ENCODE results near the gene R3HDML. TPM values are rescaled to one million over a fixed set of nuclear protein-coding genes. Genes with fewer than 3 reads are reported as not detected.
"Not testable (repeated sequence)": the region's sequence is repeated elsewhere in the genome, so short reads cannot be mapped to it uniquely, and the experiment has no call there.

R3HDML gene
- total RNA-seq, 2 donors from 2014 or later: not detected

DNA sequence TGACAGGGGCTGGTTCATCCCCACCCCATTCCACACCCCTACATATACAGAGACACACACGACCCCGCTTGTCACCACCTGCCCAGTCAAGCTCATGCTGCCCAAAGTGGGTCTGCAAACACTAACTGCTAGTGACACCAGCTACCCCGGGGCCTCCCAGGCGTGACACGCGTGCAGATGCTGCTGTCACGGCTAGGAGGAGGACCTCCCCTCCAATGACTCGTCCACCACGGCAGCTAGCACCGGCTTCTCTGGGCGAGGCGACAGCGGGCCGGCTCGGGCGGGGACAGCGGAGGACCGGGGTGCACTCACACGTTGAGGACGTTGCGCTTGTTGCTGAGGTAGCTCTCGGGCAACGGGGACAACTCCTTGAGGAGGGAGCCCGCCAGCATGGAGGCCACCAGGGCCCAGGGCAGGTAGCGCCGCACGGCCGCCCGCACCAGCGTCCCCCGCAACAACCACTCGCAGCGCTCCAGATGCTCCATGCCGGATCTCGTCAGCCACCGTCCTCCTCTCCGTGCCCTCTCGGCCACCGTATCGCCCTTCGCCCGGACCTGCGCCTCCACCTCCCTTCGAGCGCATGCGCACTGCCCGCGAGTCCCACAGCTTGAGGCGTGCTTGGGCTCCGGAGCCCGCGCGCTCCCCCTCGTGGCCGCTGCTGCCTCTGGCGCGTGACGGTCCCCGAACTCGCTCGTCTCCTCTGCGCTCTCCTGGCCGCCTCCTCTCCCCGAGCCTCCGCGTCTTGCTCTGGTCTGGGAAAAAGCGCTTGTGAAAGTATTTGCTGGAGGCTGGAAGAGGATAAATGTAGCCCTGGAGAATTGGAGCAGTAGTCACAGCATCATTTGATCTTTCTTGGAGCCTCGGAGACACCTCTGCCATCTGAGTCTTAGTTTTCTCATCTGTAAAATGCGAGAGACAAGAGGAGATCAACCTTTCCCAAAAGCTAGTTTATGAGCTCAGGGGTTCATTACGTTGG is 25.9 kb upstream of the R3HDML start, which contains the start of gene FITM2:
FITM2 (minus strand) TSS at position 539 of the 976 bp plus-strand sequence; CDS start at position 485, 54 bp downstream.
- H3K27ac Mint-ChIP-seq: peak within 1 kb of the TSS; percentile 75 to 92
- H3K9me3 Mint-ChIP-seq: no peaks in the 10 kb centered on the region
- DNase-seq (ENCODE audit: low spot score) (peak; percentile 99), ATAC-seq (peak; percentile 96 to 98)
- no peaks in the 10 kb centered on the region for H3K27me3 Mint-ChIP-seq
- H3K4me1 Mint-ChIP-seq (ENCODE audit: low read depth in 2 of 2): peaks cover 18 to 22% of the 10 kb centered on the region in 2 donors
- peak within 1 kb of the TSS; percentile 93 for H3K4me3 Mint-ChIP-seq
- H3K36me3 Mint-ChIP-seq: no peaks in the 10 kb centered on the region

DNA sequence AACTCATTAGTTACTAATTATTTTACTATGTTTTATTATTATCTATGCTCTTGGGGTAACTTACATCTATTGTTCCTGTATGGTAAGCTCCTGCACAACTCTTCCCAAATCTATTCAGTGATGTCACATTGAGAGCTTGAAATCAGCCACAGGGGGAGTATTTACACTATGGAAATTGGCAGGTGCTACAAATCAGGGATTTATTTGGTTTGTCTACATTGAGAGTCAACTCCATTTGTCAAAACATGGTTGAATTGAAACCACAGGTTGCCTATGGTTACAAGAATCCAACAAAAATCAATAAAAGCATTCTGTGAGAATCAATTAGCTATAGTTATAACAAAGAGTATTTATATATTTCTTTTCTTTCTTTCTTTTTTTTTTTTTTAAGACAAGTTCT is 22.0 kb upstream of the R3HDML start:
- Mint-ChIP-seq H3K9me3 (no peaks in the 10 kb centered on the region), H3K27me3 (peaks cover 6 to 8% of the 10 kb centered on the region in 2 donors), H3K4me3 (no peak overlapping the region), H3K27ac (no peak overlapping the region), H3K36me3 (no peaks in the 10 kb centered on the region), H3K4me1 (ENCODE audit: low read depth in 2 of 2) (peaks cover 13% of the 10 kb centered on the region in 2 donors)
- DNase-seq (ENCODE audit: low spot score): no peak
- ATAC-seq: no peak

DNA sequence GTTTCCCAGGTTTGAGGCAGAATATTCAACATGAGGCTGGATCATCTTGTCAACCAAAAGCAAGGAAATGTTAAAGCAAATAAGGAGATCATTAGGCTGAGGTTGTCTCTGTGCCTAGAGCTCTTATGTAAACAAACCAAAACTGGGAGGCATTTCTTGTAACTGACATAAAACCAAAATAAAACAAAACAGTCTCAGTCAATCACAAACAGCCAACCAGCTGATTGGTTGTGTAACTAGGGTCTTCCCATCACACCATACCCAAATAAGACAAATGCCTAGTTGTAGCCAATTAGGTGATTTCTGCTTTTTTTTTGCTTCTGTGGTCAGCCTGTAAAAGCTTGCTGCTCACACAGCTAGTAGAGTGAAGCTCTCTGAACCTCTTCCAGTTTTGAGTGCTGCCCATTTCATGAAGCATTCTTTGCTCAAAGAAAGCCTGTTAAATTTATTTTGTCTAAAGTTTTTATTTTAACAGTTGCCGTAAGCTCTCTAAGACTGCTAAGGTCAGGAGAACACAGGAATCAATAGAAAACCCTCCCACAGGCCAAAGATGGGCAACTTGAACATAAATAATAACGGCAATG is 16.9 kb upstream of the R3HDML start:
- Mint-ChIP-seq H3K4me3 (no peak overlapping the region), H3K9me3 (no peaks in the 10 kb centered on the region), H3K27me3 (peaks cover 8 to 9% of the 10 kb centered on the region in 2 donors), H3K4me1 (ENCODE audit: low read depth in 2 of 2) (no peaks in the 10 kb centered on the region), H3K27ac (no peak overlapping the region), H3K36me3 (no peaks in the 10 kb centered on the region)
- DNase-seq (ENCODE audit: low spot score): no peak
- no peak for ATAC-seq

DNA sequence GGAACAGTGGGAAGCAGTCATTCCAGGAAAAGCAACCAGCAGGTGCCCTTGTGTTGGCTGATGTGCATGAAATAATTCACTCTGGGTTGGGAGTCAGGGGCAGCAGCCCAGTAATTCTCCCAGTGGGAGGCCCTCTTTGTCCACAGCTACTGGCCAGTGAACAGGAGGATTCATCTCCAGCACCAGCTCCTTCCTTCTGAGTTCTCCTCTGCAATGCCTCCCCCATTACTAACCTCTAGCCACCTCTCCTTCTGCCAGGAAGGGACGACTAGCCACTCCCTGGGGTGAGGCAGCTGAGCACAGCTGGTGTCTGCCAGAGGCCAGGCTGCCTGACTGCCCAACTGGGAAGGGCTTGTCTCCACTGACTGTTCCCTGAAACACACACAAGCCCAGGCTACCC is 12.5 kb upstream of the R3HDML start:
- ATAC-seq: peak in 1 of 2 donors; percentile 20

DNA sequence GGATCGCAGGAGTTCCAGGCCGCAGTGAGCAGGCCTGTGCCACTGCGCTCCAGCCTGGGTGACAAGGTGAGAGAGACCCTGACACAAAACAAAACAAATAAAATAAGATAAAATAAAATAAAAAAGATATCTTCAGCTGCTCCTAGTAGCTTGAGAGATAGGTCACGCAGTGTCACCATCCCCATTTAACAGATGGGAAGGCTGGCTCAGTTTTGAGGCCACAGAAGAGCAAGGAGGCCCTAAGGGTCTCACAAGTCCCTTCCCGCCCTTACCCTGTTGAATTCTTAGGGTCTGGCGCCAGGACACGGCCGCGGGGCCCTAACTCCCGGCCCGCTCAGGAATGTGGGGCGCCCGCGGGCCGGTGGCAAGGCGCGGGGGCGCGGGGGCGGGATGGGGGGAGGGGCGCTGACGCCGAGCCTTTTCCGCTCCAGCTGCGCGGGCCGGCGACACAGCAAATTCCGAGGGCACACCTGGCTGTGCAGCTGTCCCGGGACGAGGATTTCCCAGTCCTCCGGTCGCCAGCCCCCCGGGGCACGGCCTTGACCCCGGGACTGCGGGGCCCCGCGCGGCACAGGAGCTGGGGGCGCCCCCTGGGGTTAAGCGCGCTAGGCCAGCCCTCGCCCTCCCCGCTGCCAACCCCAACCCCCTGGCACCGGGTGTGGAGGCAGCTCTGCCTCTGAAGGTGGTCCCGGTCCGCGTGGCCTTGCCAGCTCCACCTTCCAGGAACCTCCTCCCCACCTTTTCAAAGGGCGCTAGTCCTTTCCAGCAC is 10.3 kb upstream of the R3HDML start:
- H3K9me3 Mint-ChIP-seq: no peaks in the 10 kb centered on the region
- no peaks in the 10 kb centered on the region for H3K4me1 Mint-ChIP-seq (ENCODE audit: low read depth in 2 of 2)
- ATAC-seq: peak; percentile 36 to 48
- H3K36me3 Mint-ChIP-seq: no peaks in the 10 kb centered on the region
- no peak overlapping the region for H3K27ac Mint-ChIP-seq
- H3K4me3 Mint-ChIP-seq: no peak overlapping the region
- H3K27me3 Mint-ChIP-seq: peaks cover 17 to 27% of the 10 kb centered on the region in 2 donors
- DNase-seq (ENCODE audit: low spot score): no peak

More for the DNA sequence above, 12.5 kb upstream of the R3HDML start:
- no peaks in the 10 kb centered on the region for H3K9me3 Mint-ChIP-seq
- DNase-seq (ENCODE audit: low spot score): no peak
- no peaks in the 10 kb centered on the region for H3K36me3 Mint-ChIP-seq
- H3K4me1 Mint-ChIP-seq (ENCODE audit: low read depth in 2 of 2): no peaks in the 10 kb centered on the region
- H3K27ac Mint-ChIP-seq: no peak overlapping the region
- peaks cover 13 to 21% of the 10 kb centered on the region in 2 donors for H3K27me3 Mint-ChIP-seq
- no peak overlapping the region for H3K4me3 Mint-ChIP-seq

DNA sequence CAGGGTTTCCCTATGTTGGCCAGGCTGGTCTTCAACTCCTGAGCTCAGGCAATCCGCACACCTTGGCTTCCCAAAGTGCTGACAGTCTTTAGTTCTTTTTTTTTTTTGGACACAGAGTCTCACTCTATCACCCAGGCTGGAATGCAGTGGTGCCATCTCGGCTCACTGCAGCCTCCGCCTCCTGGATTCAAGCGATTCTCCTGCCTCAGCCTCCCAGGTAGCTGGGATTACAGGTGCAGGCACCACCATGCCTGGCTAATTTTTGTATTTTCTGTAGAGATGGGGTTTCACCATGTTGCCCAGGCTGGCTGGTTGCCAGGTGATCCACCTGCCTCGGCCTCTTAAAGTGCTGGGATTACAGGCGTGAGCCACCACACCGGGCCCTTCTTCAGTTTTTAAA is 9.1 kb upstream of the R3HDML start:
- H3K4me3 Mint-ChIP-seq; DNase-seq (ENCODE audit: low spot score); ATAC-seq; H3K9me3 Mint-ChIP-seq; H3K27ac Mint-ChIP-seq; H3K36me3 Mint-ChIP-seq; H3K4me1 Mint-ChIP-seq (ENCODE audit: low read depth in 2 of 2): not testable (repeated sequence)
- peaks cover 17 to 27% of the 10 kb centered on the region in 2 donors for H3K27me3 Mint-ChIP-seq

DNA sequence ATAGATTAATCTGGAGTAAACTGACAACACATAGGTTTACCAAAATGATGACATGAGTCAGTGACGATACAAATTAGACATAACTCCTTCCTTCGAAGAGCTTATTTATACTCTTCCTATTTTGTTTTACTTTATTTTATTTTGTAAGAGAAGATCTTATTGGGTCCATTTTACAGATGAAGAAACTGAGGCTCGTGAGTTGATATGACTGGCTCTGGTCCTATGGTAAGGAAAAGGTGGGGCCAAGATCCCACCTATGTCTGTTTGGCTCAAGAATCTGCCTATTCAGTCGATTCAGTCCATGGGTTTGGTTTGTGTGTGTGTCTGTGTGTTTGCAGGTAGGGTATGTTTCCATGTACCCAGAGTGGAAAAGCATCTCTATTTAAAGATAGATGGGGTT is 8.4 kb upstream of the R3HDML start:
- ATAC-seq (no peak), DNase-seq (ENCODE audit: low spot score) (no peak)
- Mint-ChIP-seq H3K36me3 (no peaks in the 10 kb centered on the region), H3K4me1 (ENCODE audit: low read depth in 2 of 2) (no peaks in the 10 kb centered on the region), H3K4me3 (no peak overlapping the region), H3K27me3 (peaks cover 21 to 30% of the 10 kb centered on the region in 2 donors), H3K9me3 (no peaks in the 10 kb centered on the region), H3K27ac (no peak overlapping the region)

DNA sequence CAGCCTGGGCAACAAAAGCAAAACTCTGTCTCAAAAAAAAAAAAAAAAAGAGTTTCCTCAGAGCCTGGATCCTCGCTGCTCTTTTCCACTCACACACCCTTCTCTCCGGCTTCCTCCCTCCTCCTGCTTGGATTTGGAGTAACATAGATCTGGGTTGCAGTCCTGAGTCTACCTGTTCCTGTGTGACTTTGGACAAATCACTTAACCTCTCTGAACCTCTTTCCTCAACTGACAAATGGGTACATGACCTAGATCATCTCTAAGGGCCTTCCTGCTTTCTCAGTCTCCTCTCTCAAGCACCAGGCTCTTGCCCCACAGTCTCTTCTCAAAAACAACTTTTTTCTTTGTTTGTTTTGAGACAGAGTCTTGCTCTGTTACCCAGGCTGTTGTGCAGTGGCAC is 5.6 kb upstream of the R3HDML start:
- no peak overlapping the region for H3K27ac Mint-ChIP-seq
- H3K9me3 Mint-ChIP-seq: no peaks in the 10 kb centered on the region
- no peak overlapping the region for H3K4me3 Mint-ChIP-seq
- ATAC-seq: no peak
- no peaks in the 10 kb centered on the region for H3K4me1 Mint-ChIP-seq (ENCODE audit: low read depth in 2 of 2)
- H3K36me3 Mint-ChIP-seq: no peaks in the 10 kb centered on the region
- H3K27me3 Mint-ChIP-seq: peaks cover 19 to 45% of the 10 kb centered on the region in 2 donors
- no peak for DNase-seq (ENCODE audit: low spot score)

DNA sequence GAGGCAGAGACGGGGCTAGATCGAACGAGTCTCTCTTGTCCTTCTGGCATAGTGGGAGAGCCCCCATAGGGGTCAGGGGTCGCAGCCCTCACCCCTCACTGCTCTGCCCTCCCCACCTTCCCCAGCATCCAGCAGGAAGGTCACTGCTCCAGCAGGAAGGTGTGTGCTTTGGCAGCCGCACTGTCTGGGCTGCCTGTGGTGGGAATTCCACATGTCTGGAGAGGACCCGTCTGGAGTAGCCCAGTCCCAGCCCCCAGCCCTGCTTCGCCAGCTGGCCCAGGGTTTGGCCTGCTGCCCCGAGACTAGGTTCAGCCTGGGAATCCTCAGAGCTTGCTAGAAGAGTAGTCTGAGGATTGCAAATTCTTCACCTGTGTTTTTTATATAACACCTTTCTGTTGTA is 2.5 kb upstream of the R3HDML start:
- no peaks in the 10 kb centered on the region for H3K36me3 Mint-ChIP-seq
- H3K4me3 Mint-ChIP-seq: no peak overlapping the region
- H3K27ac Mint-ChIP-seq: no peak overlapping the region
- H3K4me1 Mint-ChIP-seq (ENCODE audit: low read depth in 2 of 2): no peaks in the 10 kb centered on the region
- H3K27me3 Mint-ChIP-seq: peaks cover 15 to 31% of the 10 kb centered on the region in 2 donors
- no peak for ATAC-seq
- no peaks in the 10 kb centered on the region for H3K9me3 Mint-ChIP-seq
- DNase-seq (ENCODE audit: low spot score): no peak

DNA sequence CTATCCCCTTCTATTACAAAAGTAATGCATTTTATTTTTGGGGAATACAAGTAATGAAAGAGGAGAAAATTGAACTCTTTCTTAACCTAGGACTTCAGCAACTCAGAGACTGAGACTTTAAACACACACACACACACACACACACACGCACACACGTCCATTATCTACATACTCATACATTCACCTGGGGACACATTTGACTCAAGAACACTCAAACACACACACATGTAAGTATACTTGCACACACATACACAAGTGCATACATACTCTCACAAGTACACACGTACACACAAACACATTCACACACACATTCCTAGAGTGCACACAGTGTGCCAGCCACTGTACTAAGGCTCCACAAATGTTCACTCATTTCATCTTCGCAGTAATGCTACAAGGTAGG is 2.1 kb upstream of the R3HDML start:
- Mint-ChIP-seq H3K4me1 (ENCODE audit: low read depth in 2 of 2) (no peaks in the 10 kb centered on the region), H3K27ac (no peak overlapping the region), H3K27me3 (peaks cover 15 to 31% of the 10 kb centered on the region in 2 donors), H3K9me3 (no peaks in the 10 kb centered on the region), H3K4me3 (no peak overlapping the region), H3K36me3 (no peaks in the 10 kb centered on the region)
- ATAC-seq (no peak), DNase-seq (ENCODE audit: low spot score) (no peak)

DNA sequence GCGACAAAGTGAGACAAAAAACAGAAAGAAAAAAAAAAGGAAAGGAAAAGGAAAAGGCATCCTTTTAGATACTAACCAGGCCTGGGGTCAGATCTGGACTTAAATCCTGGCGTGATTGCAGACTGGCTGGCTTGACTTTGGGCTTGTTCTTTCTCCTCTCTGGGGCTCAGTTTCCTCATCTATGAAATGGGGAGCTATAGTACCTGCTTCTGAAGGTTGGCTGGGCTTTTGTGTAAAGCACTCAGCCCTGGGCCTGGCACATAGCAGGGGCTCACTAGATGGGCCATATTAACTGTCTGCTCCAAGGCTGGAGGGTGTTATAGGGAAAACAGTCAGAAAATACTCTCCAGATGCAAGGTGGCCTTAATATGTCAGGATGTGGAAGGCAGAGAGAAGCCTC is 1.2 kb upstream of the R3HDML start:
- no peak for DNase-seq (ENCODE audit: low spot score)
- H3K4me1 Mint-ChIP-seq (ENCODE audit: low read depth in 2 of 2): no peaks in the 10 kb centered on the region
- peaks cover 15 to 31% of the 10 kb centered on the region in 2 donors for H3K27me3 Mint-ChIP-seq
- no peaks in the 10 kb centered on the region for H3K9me3 Mint-ChIP-seq
- no peak overlapping the region for H3K27ac Mint-ChIP-seq
- no peak for ATAC-seq
- H3K4me3 Mint-ChIP-seq: no peak overlapping the region
- H3K36me3 Mint-ChIP-seq: no peaks in the 10 kb centered on the region

DNA sequence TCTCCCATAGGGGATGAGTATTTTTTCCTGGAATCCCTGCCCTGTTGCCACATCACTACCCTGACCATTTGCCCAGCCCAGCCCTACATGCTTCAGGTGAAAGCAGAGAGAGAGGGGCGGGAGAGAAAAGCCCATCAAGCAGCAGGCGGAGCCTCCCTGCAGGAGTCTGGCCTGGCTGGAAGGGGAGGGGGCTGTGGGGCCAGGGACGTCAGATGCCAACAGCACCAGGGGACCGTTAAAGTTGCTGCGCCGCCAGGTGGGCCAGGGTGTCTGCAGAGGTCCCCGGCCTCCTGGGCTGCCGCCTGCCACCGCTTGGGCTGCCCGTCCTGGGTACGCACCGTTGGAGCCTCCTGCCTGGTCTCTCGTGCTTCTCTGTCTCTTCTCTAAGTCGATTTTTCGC is 757 bp upstream of the R3HDML start:
- no peaks in the 10 kb centered on the region for H3K4me1 Mint-ChIP-seq (ENCODE audit: low read depth in 2 of 2)
- H3K27me3 Mint-ChIP-seq: peaks cover 15 to 29% of the 10 kb centered on the region in 2 donors
- no peaks in the 10 kb centered on the region for H3K9me3 Mint-ChIP-seq
- DNase-seq (ENCODE audit: low spot score) (no peak), ATAC-seq (no peak)
- H3K27ac Mint-ChIP-seq: no peak overlapping the region
- no peaks in the 10 kb centered on the region for H3K36me3 Mint-ChIP-seq
- no peak overlapping the region for H3K4me3 Mint-ChIP-seq

DNA sequence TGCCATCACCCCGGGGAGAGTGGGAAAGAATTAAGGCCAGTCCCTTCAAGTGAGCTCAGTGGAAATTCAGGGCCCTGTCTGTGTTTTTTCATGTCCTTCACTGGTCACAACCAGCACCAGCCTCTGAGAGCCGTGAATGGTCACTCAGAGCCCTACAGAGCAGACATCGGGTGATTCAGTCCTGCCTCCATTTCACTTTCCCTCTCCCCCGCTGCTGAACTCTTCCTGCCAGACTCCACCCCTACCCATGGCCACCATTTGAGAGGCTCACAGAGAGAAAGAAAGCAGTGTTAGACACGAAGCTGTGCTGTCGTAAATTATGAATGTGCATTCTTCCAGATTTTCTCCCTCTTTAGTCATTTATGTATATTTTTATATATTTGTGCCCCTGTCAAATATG is 5.4 kb downstream of the R3HDML start:
- H3K9me3 Mint-ChIP-seq: no peaks in the 10 kb centered on the region
- DNase-seq (ENCODE audit: low spot score) (no peak), ATAC-seq (no peak)
- H3K4me1 Mint-ChIP-seq (ENCODE audit: low read depth in 2 of 2): no peaks in the 10 kb centered on the region
- no peaks in the 10 kb centered on the region for H3K36me3 Mint-ChIP-seq
- H3K27me3 Mint-ChIP-seq: peaks cover 0 to 6% of the 10 kb centered on the region in 2 donors
- no peak overlapping the region for H3K4me3 Mint-ChIP-seq
- no peak overlapping the region for H3K27ac Mint-ChIP-seq
